A673 (cell line): ENCODE data around the gene ORAI1. TPM values are rescaled to one million over a fixed set of nuclear protein-coding genes. Genes with fewer than 3 reads are reported as not detected.
A peak's percentile ranks its signal among the peaks of the same experiment; 100 is the strongest.
"Not testable (repeated sequence)": the region's sequence is repeated elsewhere in the genome, so short reads cannot be mapped to it uniquely, and the experiment has no call there.

ENCODE experiments used
- BruUV-seq: library from RNA; stranded (reverse); fragments of 400-500 nt; replicated peaks from 2 replicates; lab custom pipeline; 2021; lab: Mats Ljungman, UMichigan
- CTCF ChIA-PET: fragments of 300-600 bp; sonication (Branson Sonifier 250); formaldehyde crosslinking; loops from one replicate; lab custom pipeline; 2022; ENCODE audit warnings: antibody characterized with exemption; lab: Charles Lee
- POLR2A ChIA-PET: fragments of 300-600 bp; sonication (Branson Sonifier 250); formaldehyde crosslinking; loops from one replicate; lab custom pipeline; 2022; ENCODE audit warnings: antibody characterized with exemption; ENCODE audit not compliant: low non-redundant PET; lab: Charles Lee
- DNase-seq: peaks from one replicate; pipeline ENCODE4 v3.0.0-alpha.2; 2015; ENCODE audit warnings: low spot score
- H3K27ac ChIP-seq: fragments of 200-600 bp; sonication (generic); 2 replicates; pipeline ENCODE4 v1.5.1; 2016; ENCODE audit warnings: mixed run types, low read depth, mild to moderate bottlenecking, mixed read lengths, antibody characterized with exemption, low read length; ENCODE audit not compliant: poor library complexity, severe bottlenecking
- H3K27me3 ChIP-seq: fragments of 200-600 bp; sonication (generic); replicated peaks from 2 replicates; pipeline ENCODE4 v1.6.1; 2017; ENCODE audit warnings: mixed run types, low read depth, mild to moderate bottlenecking, mixed read lengths, antibody characterized with exemption, low read length; ENCODE audit not compliant: insufficient read depth, poor library complexity
- H3K36me3 ChIP-seq: fragments of 200-600 bp; sonication (generic); 2 replicates; pipeline ENCODE4 v1.6.1; 2016; ENCODE audit warnings: mixed run types, mild to moderate bottlenecking, mixed read lengths, antibody characterized with exemption, low read length; ENCODE audit not compliant: insufficient read depth, poor library complexity, severe bottlenecking
- H3K4me1 ChIP-seq: fragments of 200-600 bp; sonication (generic); 2 replicates; pipeline ENCODE4 v1.6.1; 2017; ENCODE audit warnings: mixed run types, mild to moderate bottlenecking, mixed read lengths, antibody characterized with exemption, low read length; ENCODE audit not compliant: insufficient read depth, poor library complexity, severe bottlenecking
- H3K4me3 ChIP-seq: fragments of 200-600 bp; sonication (generic); 2 replicates; pipeline ENCODE4 v1.5.1; 2016; ENCODE audit warnings: low read depth, mixed run types, mild to moderate bottlenecking, mixed read lengths, low read length; ENCODE audit not compliant: poor library complexity, severe bottlenecking
- H3K9me3 ChIP-seq: fragments of 200-600 bp; sonication (generic); 2 replicates; pipeline ENCODE4 v1.6.1; 2016; ENCODE audit warnings: mixed run types, low read depth, mild to moderate bottlenecking, mixed read lengths, antibody characterized with exemption, low read length; ENCODE audit not compliant: poor library complexity, severe bottlenecking
- CTCF ChIP-seq: fragments of 300-800, 200-600 bp; sonication (generic); conservative IDR thresholded peaks from 2 replicates; pipeline ENCODE4 v1.5.1; 2017; ENCODE audit warnings: low read depth, mild to moderate bottlenecking, antibody characterized with exemption, low read length, moderate library complexity, mixed read lengths
- EZH2 ChIP-seq: fragments of 200-600 bp; sonication (generic); IDR thresholded peaks from 2 replicates; pipeline ENCODE4 v1.6.1; 2017; ENCODE audit warnings: borderline replicate concordance, low read depth, mild to moderate bottlenecking, mixed read lengths, antibody characterized with exemption, low read length; ENCODE audit not compliant: poor library complexity, severe bottlenecking
- intact Hi-C: fragments of 100-400 bp; cut with micrococcal nuclease; formaldehyde crosslinking; loops from one replicate; pipeline ENCODE4 v1.10.0; 2022; ENCODE audit not compliant: unreplicated experiment
- total RNA-seq: library from RNA; stranded (reverse); gene quantifications from 2 replicates; pipeline ENCODE4 v1.2.3, GENCODE V29; 2021

The ORAI1 gene
- total RNA-seq, 1 experiment from 2014 or later: 28.2 TPM

GRCh38 chr12:121678716-121679300, 52.5 kb downstream of the ORAI1 start:
- peak overlapping the region; percentile 44 for H3K27ac ChIP-seq
- TF ChIP-seq EZH2 (no peak), CTCF (no peak)
- no peaks in the 10 kb centered on the region for H3K27me3 ChIP-seq
- no peaks in the 10 kb centered on the region for H3K9me3 ChIP-seq
- ChIA-PET CTCF (interaction anchor here (0.6 to 0.7 kb wide), 2 partner anchors 27 to 200 kb away, joined by 4 to 6 read pairs; no protein-coding TSS in a partner anchor), POLR2A (no interaction called here)
- intact Hi-C loops: no loop called here
- no peaks in the 10 kb centered on the region for H3K4me1 ChIP-seq
- no peak for DNase-seq
- BruUV-seq: no TSS peak
- no peaks in the 10 kb centered on the region for H3K36me3 ChIP-seq
- no peak overlapping the region for H3K4me3 ChIP-seq

GRCh38 chr12:121679661-121680197, 53.4 kb downstream of the ORAI1 start:
- POLR2A ChIA-PET, DNase-seq, BruUV-seq, H3K4me1 ChIP-seq, H3K27me3 ChIP-seq, H3K36me3 ChIP-seq, H3K9me3 ChIP-seq, H3K4me3 ChIP-seq: not testable (repeated sequence)
- H3K27ac ChIP-seq: peak overlapping the region; percentile 44
- CTCF ChIA-PET: interaction anchor here (0.6 kb wide), 1 partner anchor 201 kb away, joined by 6 read pairs; no protein-coding TSS in a partner anchor
- intact Hi-C loops: loop anchor here (5.0 kb wide), 1 partner anchor 342 kb away; no protein-coding TSS in a partner anchor

GRCh38 chr12:121688966-121689365, 62.6 kb downstream of the ORAI1 start:
- DNase-seq: no peak
- H3K9me3 ChIP-seq: no peaks in the 10 kb centered on the region
- ChIA-PET CTCF (no interaction called here), POLR2A (interaction anchor here (0.5 kb wide), 1 partner anchor 24 kb away, joined by 3 read pairs; no protein-coding TSS in a partner anchor)
- H3K4me1 ChIP-seq: peaks cover 10% of the 10 kb centered on the region
- TF ChIP-seq EZH2: no peak
- TF ChIP-seq CTCF: no peak
- BruUV-seq: no TSS peak
- H3K36me3 ChIP-seq: no peaks in the 10 kb centered on the region
- intact Hi-C loops: no loop called here
- no peak overlapping the region for H3K27ac ChIP-seq
- no peaks in the 10 kb centered on the region for H3K27me3 ChIP-seq
- no peak overlapping the region for H3K4me3 ChIP-seq

- ChIA-PET CTCF (no interaction called here), POLR2A (interaction anchor here (0.5 kb wide), 1 partner anchor 24 kb away, joined by 3 read pairs; no protein-coding TSS in a partner anchor)
- peaks cover 10% of the 10 kb centered on the region for H3K4me1 ChIP-seq
- H3K4me3 ChIP-seq: no peak overlapping the region
- DNase-seq: no peak
- no peaks in the 10 kb centered on the region for H3K27me3 ChIP-seq
- H3K36me3 ChIP-seq: no peaks in the 10 kb centered on the region
- intact Hi-C loops: no loop called here
- no peaks in the 10 kb centered on the region for H3K9me3 ChIP-seq
- no peak overlapping the region for H3K27ac ChIP-seq
- BruUV-seq: no TSS peak
- TF ChIP-seq CTCF: no peak
- TF ChIP-seq EZH2: no peak
These were observed 63.1 kb downstream of the ORAI1 start for GRCh38 chr12:121689430-121689829.
